ENCODE results near the gene SFMBT1.

SFMBT1 gene

DNA sequence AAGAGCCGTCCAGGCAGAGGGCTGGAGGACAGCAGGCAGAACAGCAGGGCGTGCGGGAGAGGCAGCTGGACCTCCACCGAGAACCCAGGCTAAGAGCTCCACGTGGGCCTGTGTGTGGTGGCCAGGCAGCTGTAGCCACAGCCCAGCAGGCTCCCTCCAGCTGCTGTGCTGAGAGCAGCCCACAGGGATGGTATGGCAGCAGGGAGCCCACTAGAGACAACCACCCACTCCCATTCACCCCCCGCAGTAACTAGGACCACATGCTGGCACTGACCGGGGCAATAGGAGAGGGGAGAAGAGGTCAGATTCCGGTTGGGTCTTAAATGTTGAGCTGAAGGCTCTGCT lies 185.5 kb downstream of the SFMBT1 start:
- in situ Hi-C loops (cut with MboI; ENCODE audit: low pct_unique_long_range_greater_than_20kb, low sequenced_read_pairs, unreplicated experiment), result no loop called here
- TF ChIP-seq, protein P1, sequence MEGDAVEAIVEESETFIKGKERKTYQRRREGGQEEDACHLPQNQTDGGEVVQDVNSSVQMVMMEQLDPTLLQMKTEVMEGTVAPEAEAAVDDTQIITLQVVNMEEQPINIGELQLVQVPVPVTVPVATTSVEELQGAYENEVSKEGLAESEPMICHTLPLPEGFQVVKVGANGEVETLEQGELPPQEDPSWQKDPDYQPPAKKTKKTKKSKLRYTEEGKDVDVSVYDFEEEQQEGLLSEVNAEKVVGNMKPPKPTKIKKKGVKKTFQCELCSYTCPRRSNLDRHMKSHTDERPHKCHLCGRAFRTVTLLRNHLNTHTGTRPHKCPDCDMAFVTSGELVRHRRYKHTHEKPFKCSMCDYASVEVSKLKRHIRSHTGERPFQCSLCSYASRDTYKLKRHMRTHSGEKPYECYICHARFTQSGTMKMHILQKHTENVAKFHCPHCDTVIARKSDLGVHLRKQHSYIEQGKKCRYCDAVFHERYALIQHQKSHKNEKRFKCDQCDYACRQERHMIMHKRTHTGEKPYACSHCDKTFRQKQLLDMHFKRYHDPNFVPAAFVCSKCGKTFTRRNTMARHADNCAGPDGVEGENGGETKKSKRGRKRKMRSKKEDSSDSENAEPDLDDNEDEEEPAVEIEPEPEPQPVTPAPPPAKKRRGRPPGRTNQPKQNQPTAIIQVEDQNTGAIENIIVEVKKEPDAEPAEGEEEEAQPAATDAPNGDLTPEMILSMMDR (IDR thresholded peaks at IDR 0.05; ENCODE audit: extremely low read depth, insufficient read depth, missing control alignments), result no peak
- no peak for DNase-seq (ENCODE audit: low spot score)

- no peak for DNase-seq (ENCODE audit: low spot score)
- TF ChIP-seq, protein P1 (IDR thresholded peaks at IDR 0.05; ENCODE audit: extremely low read depth, insufficient read depth, missing control alignments), result no peak
- in situ Hi-C loops (cut with MboI; ENCODE audit: low pct_unique_long_range_greater_than_20kb, low sequenced_read_pairs, unreplicated experiment), result no loop called here
Measured at GRCh38 chr3:52859686-52860423, 186.0 kb downstream of the SFMBT1 start.

GRCh38 chr3:52857864-52858263 lies 188.0 kb downstream of the SFMBT1 start:
- no peak for DNase-seq (ENCODE audit: low spot score)
- in situ Hi-C loops (cut with MboI; ENCODE audit: low pct_unique_long_range_greater_than_20kb, low sequenced_read_pairs, unreplicated experiment), result no loop called here
- TF ChIP-seq, protein P1 (IDR thresholded peaks at IDR 0.05; ENCODE audit: extremely low read depth, insufficient read depth, missing control alignments), result no peak

- DNase-seq (ENCODE audit: low spot score), result no peak
- in situ Hi-C loops (cut with MboI; ENCODE audit: low pct_unique_long_range_greater_than_20kb, low sequenced_read_pairs, unreplicated experiment), result no loop called here
- TF ChIP-seq, protein P1 (IDR thresholded peaks at IDR 0.05; ENCODE audit: extremely low read depth, insufficient read depth, missing control alignments), result no peak
Measured at GRCh38 chr3:52857133-52857532, 188.7 kb downstream of the SFMBT1 start.

DNA sequence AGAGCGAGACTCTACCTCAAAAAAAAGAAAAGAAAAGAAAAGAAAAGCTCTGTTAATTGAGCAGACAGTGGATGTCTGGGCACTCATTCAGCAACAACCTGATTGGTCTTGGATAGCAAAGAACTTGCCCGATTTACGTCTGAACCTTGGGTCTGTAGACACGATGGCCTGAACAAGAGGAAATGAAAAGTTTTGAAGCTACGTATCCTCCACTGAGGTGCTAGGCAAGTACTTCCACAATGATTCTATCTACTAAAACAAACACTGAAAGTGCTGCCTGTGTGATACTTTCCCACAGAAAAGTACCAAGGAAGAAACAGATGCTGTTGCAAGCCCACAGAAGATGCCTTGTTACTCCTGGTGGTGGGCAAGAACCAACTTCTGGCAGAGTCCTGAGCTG lies 189.2 kb downstream of the SFMBT1 start:
- DNase-seq (ENCODE audit: low spot score), result no peak
- in situ Hi-C loops (cut with MboI; ENCODE audit: low pct_unique_long_range_greater_than_20kb, low sequenced_read_pairs, unreplicated experiment), result no loop called here
- TF ChIP-seq, protein P1 (IDR thresholded peaks at IDR 0.05; ENCODE audit: extremely low read depth, insufficient read depth, missing control alignments), result no peak

DNA sequence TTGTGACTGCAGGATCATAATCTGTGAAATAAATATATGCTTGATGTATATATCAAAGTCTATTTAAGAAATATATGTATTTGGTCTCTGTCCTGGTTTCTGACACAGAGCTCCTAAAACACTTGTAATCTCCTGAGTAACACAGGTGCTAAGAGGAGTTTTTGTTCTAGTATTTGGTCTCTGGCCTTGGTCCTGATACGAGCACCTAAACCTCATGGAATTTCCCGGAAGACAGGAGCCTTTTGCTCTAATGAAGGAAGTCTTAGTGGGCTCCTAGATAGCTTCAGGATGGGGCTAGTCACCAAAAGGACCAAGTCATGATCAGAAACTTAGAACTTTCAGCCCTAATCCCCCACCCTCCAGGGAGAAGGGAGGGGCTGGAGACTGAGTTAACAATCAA lies 191.9 kb downstream of the SFMBT1 start:
- DNase-seq (ENCODE audit: low spot score), result no peak
- TF ChIP-seq, protein P1 (IDR thresholded peaks at IDR 0.05; ENCODE audit: extremely low read depth, insufficient read depth, missing control alignments), result no peak
- in situ Hi-C loops (cut with MboI; ENCODE audit: low pct_unique_long_range_greater_than_20kb, low sequenced_read_pairs, unreplicated experiment), result no loop called here
